ENCODE measurements around the gene STAG1. TPM values are rescaled to one million over a fixed set of nuclear protein-coding genes. Genes with fewer than 3 reads are reported as not detected.
"Not testable (repeated sequence)": the region's sequence is repeated elsewhere in the genome, so short reads cannot be mapped to it uniquely, and the experiment has no call there.

The STAG1 gene
- total RNA-seq, 3 donors from 2014 or later: 46.8 to 57.1 (median 50.4) TPM

GRCh38 chr3:136787349-136787748 is 35.2 kb upstream of the STAG1 start:
- Histone ChIP-seq H3K4me3 (no peak overlapping the region), H3K36me3 (ENCODE audit: low read depth) (no peaks in the 10 kb centered on the region), H3K9me3 (no peaks in the 10 kb centered on the region), H3K4me1 (ENCODE audit: low read depth) (no peaks in the 10 kb centered on the region)
- intact Hi-C loops (cut with DNase I, micrococcal nuclease): no loop called here
- ATAC-seq (peak; percentile 40), DNase-seq (peak in 1 of 3 donors; percentile 19)
- TF ChIP-seq, protein P1, sequence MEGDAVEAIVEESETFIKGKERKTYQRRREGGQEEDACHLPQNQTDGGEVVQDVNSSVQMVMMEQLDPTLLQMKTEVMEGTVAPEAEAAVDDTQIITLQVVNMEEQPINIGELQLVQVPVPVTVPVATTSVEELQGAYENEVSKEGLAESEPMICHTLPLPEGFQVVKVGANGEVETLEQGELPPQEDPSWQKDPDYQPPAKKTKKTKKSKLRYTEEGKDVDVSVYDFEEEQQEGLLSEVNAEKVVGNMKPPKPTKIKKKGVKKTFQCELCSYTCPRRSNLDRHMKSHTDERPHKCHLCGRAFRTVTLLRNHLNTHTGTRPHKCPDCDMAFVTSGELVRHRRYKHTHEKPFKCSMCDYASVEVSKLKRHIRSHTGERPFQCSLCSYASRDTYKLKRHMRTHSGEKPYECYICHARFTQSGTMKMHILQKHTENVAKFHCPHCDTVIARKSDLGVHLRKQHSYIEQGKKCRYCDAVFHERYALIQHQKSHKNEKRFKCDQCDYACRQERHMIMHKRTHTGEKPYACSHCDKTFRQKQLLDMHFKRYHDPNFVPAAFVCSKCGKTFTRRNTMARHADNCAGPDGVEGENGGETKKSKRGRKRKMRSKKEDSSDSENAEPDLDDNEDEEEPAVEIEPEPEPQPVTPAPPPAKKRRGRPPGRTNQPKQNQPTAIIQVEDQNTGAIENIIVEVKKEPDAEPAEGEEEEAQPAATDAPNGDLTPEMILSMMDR (IDR thresholded peaks at IDR 0.05): no peak

DNA sequence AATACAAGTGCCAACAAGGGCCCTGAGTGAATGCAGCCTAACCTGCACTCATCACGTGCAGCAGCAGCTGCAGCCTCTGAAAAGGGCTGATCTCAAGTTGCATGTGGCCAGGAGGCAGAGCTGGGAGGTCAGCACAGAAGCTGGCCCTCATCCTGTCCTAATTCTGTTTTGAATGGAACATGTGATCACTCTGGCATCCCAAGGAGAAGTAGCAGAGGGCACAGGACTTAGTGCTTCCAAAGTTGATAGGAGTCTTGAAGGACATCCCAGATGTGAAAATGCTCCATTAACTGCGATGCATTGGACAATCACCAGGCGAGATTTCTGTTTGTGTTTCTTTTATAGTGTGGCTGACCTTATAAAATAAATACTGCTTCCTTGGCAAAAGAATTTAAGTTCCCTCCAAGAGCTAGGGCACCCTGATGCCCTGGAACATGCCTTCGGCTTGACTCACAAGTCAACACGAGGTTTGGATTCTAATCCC is 31.6 kb upstream of the STAG1 start:
- no peak for ATAC-seq
- TF ChIP-seq, protein P1 (IDR thresholded peaks at IDR 0.05): no peak
- intact Hi-C loops (cut with DNase I, micrococcal nuclease): no loop called here
- Histone ChIP-seq H3K9me3 (no peaks in the 10 kb centered on the region), H3K4me3 (no peak overlapping the region), H3K36me3 (ENCODE audit: low read depth) (no peaks in the 10 kb centered on the region), H3K4me1 (ENCODE audit: low read depth) (no peaks in the 10 kb centered on the region)
- DNase-seq: no peak

DNA sequence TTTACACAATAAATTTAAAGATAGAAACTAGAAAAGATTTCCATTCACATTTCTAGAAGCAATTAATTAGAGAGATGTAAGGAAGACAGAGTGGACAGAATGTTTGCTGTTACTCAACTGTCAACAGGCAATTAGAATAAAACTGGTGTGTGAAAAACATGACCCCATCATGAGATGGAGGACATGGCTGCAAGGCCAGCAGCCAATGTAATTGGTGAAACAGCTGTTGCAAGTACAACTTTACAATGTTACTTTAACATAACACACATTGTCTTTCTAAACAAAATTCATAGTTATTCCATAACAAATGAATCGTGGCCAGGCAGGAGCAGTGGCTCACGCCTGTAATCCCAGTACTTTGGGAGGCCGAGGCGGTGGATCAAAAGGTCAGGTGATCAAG is 28.6 kb upstream of the STAG1 start:
- ATAC-seq: no peak
- intact Hi-C loops (cut with DNase I, micrococcal nuclease): no loop called here
- no peak for DNase-seq
- no peaks in the 10 kb centered on the region for H3K9me3 ChIP-seq
- no peaks in the 10 kb centered on the region for H3K36me3 ChIP-seq (ENCODE audit: low read depth)
- no peaks in the 10 kb centered on the region for H3K4me1 ChIP-seq (ENCODE audit: low read depth)
- TF ChIP-seq, protein P1 (IDR thresholded peaks at IDR 0.05): no peak
- no peak overlapping the region for H3K4me3 ChIP-seq

- no peaks in the 10 kb centered on the region for H3K4me1 ChIP-seq (ENCODE audit: low read depth)
- ATAC-seq (no peak), DNase-seq (no peak)
- H3K4me3 ChIP-seq: no peak overlapping the region
- TF ChIP-seq, protein P1 (IDR thresholded peaks at IDR 0.05): no peak
- intact Hi-C loops (cut with DNase I, micrococcal nuclease): no loop called here
- H3K36me3 ChIP-seq (ENCODE audit: low read depth): no peaks in the 10 kb centered on the region
- no peaks in the 10 kb centered on the region for H3K9me3 ChIP-seq
Observed at GRCh38 chr3:136778865-136779264, 26.7 kb upstream of the STAG1 start.

DNA sequence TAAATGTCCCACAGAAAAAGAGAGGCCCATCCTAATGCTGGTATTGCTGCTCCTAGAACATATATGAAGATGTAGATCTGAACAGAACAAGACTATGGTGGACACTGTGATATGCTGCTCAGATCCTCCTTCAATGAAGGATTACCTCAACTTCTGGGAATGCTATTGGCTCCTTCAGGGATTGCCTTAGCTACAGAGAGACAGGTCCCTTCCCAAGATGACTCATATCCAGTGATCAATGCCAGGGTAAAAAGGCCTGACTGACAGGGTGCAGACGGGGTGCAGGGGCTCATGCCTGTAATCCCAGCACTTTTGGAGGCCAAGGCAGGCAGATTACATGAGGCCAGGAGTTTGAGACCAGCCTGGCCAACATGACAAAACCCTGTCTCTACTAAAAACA is 20.5 kb upstream of the STAG1 start:
- intact Hi-C loops (cut with DNase I, micrococcal nuclease): no loop called here
- DNase-seq (no peak), ATAC-seq (no peak)
- Histone ChIP-seq H3K4me1 (ENCODE audit: low read depth) (no peaks in the 10 kb centered on the region), H3K9me3 (no peaks in the 10 kb centered on the region), H3K4me3 (no peak overlapping the region), H3K36me3 (ENCODE audit: low read depth) (no peaks in the 10 kb centered on the region)
- TF ChIP-seq, protein P1 (IDR thresholded peaks at IDR 0.05): no peak

DNA sequence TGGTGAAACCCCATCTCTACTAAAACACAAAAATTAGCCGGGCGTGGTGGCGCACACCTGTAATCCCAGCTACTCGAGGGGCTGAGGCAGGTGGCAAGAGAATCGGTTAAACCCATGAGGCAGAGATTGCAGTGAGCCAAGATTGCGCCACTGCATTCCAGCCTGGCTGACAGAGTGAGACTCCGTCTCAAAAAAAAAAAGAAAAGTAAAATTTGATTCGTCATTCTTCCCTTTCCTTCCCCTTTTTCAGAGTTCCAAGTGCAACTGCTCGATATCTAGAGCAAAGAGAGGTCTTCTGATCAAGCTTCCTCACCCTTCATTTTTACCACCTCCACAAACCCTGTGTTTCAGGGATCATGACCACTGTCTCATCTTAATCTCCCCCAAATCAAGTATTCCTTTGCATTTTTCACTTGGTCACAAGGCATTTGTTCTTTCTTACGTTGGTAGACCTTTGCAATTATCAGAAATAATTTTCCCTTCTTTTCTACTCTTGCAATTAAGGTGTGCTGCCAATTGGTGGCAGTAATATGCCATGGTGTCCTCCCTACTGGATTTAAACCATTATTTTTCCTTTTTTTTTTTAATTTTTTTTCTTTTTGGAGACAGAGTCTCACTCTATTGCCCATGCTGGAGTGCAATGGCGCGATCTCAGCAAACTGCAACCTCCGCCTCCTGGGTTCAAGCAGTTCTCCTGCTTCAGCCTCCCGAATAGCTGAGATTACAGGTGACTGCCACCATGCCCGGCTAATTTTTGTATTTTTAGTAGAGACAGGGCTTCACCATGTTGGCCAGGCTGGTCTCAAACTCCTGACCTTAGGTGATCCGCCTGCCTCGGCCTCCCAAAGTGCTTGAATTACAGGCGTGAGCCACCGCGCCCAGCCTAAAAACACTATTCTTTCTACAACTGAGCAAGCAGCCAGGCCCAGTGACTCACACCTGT is 6.3 kb upstream of the STAG1 start:
- H3K4me1 ChIP-seq (ENCODE audit: low read depth); H3K4me3 ChIP-seq; DNase-seq; H3K9me3 ChIP-seq; H3K36me3 ChIP-seq (ENCODE audit: low read depth): not testable (repeated sequence)
- ATAC-seq: peak; percentile 43
- intact Hi-C loops (cut with DNase I, micrococcal nuclease): loop anchor here in 1 of 2 donors (5.0 kb wide), 1 partner anchor 254 kb away; no protein-coding TSS in a partner anchor
